Femur (tissue), 1 donor: ENCODE measurements around the gene RNH1.

Experiments
- DNase-seq: peaks from one replicate; pipeline ENCODE4 v3.0.0-alpha.2; 2017

RNH1 gene

DNA sequence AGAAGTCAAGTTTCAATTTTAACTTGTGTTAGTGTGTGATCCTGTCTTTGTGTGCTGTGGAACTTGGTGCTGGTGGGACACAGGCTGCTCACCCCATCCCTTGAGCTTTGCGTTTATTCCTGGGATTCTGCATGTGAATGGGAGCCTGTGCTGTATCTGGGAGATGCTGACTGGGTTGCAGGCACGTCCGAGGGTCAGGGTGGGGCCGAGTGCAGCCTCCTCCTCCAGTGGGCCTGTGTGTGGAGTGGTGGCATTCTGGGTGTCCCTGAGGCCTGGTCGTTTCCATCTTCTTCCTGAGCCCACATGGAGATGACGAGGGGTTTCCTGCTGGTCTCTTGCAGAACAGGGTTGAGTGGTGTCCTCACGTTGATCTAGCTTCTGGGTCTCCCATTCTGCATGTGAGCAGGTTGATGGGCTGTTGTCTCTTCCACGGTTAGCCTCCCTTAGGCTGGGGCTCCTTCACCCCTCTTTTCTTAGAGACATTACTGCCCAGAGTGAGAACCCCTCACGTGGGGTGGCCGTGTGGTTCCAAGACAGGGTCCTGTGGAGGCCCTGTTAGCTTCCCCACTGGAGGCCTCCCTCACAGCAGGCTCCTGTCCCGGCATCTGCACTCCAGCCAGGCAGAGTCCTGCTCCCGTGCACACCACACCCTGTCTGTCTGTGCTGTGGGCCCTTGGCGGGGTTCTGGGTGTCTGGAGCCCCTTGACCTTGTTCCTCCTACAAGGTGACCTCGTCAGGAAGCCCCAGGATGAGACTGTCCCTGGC, 52.1 kb downstream of the RNH1 start:
- no peak for DNase-seq

DNA sequence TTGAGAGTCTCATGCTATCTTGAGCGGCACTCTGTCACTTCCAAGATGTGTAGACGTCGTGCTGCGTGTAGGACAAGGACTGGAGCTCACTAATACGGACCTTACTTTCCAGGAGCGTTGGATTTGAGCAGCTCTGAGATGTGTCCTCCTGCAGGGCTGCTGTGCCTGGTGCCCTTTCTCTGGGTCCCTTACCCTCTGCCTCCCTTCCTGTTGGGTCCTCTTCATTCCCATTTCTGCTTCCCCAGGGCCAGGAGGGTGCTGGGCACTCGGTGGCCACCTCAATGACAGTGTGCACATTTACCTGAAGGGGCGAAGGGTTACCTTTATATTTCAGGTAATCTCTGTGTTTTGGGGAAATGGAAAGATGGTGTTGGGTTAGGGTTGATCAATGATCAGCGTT, 53.0 kb downstream of the RNH1 start:
- DNase-seq, result no peak

DNA sequence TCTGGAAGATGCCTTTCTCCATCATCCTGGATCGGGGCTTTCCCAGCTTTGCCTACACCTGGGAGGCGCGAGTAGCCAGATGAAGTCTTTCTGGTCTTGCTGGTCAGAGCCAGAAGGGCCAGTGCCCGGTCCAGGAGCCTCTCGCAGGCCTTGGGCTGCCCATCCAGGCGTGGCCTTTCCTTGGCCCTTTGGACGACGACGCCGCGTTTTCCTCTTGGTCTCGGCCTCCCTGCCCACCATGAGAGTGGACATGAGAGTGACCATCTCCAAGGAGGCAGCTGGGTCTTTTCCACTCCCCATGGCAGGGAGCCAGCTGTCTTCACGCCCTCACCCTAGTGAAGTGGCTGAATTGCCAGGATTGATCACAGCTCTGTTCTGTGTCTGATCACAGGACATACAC, 53.5 kb downstream of the RNH1 start:
- no peak for DNase-seq

DNA sequence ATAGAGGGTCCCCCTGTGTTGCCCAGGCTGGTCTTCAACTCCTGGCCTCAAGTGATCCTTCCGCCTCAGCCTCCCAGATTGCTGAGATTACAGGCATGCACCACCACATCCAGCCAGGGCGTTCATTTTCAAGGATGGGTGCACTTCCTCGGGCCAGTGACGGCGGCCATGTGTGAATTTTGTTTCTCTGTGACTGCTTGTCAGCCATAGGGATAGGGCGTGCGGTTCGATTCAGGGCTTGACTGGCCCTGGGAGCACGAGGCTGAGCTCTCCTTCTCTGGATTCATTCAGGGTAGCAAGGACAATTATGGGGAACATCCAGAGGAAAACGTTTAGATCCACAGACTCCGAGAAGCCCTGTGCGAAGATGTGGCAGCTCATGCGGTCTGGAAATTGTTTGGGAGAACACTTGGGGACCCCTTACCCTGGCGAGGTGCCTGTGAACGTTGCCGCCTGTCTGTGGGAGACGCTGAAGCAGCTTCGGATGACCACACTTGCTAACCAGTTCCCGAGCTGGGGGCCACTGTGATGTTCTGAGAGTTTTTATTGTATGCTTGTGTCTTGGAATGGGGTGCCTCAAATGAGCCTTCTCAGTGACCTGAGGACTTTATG, 54.0 kb downstream of the RNH1 start:
- no peak for DNase-seq

DNA sequence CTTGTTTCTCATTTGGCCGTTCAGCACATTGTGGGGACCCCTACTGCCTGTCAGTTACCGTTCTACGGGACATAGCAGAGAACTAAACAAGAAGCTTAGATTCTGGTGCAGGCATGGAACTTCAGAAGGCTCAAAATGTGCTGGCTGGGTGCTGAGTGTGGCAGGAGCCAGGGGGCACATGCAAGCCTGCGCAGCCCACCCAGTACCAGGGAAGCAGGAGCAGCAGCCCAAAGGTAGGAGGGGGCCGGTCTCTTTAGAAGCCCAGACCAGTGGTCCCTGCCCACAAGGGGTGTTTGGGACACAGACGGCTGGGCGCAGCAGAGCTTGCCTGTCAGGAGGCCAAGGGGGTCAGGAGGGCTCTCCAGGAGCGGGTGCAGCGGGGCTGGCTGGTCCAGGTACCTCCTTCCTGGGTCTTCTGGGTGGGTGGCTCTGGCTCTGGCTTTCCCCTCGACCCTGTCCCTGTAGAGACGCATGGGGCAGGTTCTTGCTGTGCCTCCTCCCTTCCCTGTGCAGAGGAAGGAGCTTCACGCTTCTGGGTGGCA, 54.8 kb downstream of the RNH1 start:
- no peak for DNase-seq

DNA sequence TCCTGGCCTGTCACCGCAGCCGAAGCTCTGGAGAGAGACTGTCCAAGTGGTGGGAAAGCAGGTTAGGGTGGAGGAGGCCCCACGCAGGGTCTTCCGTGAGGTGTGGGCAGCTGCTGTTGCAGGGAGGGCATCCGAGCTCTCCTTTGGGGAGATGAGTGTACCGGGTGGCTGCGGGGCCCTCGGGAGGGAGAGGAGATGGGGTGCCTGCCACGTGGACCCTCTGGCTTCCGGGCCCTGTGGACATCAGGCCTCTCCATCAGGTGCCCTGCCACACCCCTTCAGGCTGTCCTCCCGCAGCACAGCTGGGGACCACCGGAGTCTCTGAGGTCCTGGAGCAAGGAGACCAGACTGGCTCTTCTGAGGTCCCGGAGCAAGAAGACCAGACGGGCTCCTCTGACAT, 55.3 kb downstream of the RNH1 start:
- DNase-seq, result no peak

DNA sequence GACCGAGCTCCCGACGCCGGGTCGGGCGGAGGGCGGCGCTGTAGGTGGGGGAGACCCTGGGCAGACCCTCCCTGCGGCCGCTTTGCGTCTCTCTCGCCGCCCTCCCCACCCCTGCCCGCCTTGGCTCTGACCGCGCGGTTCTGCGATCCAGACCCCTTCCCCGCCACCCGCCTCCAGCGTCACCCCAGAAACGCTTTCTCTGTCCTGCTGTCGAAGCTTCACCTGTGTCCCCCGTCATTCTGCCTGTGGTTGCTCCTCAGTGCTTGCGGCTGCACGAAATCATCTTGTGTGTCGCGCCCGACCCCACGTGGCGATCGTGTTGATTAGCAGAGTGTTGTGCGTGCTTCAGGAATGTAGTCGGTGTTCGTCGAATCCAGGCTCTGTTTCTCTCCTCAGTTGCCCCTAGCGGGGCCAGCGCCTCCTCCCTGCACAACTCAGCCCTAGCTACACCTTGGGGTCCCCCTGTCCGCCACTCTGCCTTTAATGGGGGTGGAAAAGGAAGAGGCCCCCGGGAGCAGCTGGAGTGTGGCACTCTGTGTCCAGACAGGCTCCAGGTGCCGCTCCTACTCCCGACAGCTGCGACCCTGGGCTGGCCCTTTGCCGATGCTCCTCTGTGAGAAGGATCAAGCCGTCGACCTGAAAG, 56.1 kb downstream of the RNH1 start:
- DNase-seq, result peak; percentile 75

DNA sequence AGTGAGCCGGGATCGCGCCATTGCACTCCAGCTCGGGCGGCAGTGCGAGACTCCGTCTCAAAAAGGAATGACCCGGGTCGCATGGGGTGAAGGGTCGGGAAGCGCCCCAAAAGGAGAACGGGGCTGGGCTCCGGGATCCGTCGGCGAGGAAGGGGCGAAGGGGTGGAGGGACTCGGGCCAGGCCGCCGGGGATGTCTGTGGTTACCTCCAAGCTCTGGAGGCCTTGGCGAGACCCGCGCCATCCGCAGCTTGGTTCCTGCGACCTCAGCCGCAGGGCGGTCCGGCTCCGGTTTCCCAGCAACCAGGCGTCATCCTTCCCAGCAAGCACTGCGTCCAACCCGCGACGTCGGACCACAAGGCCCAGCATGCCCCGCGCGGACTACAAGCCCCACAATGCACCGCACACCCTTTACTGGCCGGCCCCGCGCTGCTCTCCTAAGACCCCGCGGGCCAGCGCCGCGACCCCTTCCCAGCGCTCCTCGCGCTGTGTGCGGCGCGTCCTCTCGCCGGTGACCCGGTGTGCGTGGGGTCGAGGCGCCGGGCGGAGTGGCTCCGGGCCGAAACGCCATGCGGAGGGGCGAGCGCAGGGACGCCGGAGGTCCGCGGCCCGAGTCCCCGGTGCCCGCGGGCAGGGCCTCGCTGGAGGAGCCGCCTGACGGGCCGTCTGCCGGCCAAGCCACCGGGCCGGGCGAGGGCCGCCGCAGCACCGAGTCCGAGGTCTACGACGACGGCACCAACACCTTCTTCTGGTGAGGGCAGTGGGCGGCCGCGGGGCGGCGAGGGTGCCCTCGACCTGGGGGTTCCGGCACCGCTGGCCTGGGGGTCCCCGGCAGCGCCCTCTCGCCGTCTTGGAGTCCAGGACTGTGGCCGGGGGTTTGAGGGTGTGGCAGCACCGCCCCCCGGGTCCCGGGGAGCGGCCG, 56.9 kb downstream of the RNH1 start, which contains the start of gene PTDSS2:
TSS of gene PTDSS2 (plus strand) at position 391 of the 920 bp plus-strand sequence. CDS start at position 568, 177 bp downstream.
- DNase-seq, result peak; percentile 97

DNA sequence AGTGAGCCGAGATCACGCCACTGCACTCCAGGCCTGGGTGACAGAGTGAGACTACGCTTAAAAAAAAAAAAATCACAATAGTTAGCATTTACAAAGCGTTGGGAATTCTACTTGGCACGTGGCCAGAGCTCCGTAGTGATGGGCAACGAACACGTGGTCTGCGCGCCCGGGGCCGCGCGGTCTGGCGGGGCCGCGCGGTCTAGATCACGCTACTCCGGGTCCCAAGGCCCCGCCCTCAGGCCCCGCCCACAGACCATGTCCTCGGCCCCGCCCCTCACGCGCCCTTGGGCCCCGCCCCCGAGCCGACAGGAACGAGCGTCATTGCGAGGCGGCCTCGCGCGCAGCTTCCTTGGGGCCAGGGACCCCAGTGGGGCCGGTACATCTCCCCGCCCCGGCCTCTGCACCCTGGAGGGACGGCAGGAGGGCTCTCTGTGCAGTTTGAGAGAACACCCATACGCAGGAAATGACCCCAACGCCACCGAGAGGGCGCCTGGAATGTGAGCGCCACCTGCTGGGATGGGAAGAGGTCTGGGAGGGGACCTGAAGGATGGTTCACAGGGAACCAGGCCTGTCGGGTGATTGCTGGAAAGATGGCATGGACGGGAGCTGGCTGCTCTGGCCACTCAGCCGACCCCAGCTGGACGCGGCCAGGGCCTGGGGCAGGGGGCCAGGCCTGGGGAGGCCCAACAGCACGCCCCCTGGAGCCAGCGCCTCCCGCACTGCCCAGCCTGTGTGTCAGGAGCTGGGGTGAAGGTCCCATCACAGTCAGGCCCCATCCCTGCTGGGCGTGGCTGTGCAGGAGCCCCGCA, 58.9 kb downstream of the RNH1 start:
- DNase-seq, result peak; percentile 96

DNA sequence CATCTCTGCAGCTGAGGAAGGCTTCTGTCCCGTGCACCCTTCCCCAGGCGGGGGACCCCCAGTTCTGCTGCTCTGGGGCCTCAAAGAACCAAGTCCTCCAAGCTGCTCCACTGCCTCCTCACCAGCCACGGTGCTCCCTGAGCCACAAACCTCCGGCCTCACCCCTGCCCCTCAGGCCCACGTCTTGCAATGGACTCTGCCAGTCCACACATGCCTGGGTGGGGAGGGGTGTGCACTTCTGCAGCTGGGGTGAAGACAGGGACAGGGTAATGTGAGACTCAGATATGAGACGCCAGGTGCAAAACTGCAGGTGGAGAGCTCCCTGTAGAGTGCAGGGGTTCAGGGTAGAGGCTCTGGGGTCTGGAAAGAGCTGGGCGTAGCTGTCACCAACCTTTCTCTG, 60.2 kb downstream of the RNH1 start:
- DNase-seq, result peak; percentile 51

DNA sequence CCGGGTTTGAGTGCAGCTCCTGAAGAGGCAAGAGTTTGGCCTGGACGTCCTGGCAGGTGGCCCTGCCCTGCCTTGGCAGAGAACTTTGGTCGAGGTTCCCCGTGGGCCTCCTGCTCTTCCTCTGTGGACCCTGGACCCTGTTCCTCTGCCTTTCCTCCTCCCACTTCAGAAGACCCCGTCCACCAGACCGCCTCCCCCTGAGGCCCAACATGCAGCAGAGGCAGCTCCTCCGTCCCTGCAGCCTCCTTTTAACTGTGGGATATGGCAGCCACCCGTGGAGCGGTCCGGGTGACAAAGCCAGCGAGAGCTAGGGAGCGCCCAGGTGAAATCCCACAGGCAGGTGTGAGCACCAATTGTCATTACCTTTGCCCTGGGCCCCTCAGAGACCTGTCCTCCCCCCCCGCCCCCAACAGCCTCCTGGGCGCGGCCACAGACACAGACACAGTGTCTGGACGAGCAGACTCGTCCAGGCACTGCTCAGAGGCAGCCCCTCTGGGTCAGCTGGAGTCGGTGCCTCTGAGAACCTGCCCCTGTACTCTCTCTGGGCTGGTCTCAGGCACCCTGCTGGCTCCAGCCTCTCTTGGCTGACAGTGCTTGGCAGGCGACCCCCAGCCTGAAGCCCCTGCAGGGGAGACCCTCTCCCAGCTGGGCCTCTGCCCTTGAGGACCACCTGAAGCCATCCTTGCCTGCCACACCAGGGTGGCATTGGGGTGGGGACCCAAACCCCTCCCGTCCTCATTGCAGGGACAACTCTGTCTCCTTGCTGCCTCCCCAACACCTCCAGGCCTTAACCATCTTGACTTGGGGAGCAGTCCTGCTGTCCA, 61.1 kb downstream of the RNH1 start:
- peak; percentile 19 for DNase-seq
